ENCODE results near the gene SMARCAL1.

DNA sequence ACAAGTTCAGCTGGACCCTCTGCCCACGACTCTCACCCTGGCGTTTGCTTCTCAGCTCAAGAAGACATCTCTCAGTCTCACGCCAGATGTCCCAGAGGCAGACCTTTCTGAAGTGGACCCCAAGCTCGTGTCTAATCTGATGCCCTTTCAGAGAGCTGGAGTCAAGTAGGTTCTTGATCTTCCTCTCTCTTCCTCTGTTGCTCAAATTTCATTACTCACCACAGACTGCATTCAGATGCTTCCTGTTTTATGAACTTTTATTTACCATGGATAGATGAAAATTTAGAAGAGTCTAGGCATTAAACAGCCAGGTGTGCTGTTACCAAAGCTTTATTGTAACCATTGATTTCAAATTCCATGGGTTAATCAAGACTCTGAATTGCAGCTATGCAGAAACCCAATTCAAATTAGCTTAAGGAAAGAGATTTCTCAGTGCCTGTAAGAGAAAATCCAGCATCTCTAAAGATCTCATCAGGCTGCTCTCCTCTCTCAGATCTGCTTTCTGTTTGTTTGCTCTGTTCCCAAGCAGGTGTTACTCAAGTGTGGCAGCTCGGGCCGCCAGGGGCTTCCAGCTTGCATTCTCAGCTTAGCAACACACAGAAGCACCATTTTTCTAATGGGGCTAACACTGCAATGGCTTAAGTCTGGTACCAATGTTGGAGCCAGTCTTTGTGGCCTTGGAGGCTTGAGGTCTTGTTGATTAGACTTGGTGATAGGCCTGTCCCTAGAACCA is 16.5 kb downstream of the SMARCAL1 start:
- TF ChIP-seq, protein P1, sequence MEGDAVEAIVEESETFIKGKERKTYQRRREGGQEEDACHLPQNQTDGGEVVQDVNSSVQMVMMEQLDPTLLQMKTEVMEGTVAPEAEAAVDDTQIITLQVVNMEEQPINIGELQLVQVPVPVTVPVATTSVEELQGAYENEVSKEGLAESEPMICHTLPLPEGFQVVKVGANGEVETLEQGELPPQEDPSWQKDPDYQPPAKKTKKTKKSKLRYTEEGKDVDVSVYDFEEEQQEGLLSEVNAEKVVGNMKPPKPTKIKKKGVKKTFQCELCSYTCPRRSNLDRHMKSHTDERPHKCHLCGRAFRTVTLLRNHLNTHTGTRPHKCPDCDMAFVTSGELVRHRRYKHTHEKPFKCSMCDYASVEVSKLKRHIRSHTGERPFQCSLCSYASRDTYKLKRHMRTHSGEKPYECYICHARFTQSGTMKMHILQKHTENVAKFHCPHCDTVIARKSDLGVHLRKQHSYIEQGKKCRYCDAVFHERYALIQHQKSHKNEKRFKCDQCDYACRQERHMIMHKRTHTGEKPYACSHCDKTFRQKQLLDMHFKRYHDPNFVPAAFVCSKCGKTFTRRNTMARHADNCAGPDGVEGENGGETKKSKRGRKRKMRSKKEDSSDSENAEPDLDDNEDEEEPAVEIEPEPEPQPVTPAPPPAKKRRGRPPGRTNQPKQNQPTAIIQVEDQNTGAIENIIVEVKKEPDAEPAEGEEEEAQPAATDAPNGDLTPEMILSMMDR (conservative IDR thresholded peaks at IDR 0.05) = no peak
- TF ChIP-seq EZH2 (IDR thresholded peaks at IDR 0.05; ENCODE audit: low read depth) = no peak

Measured in PC-9 (cell line).